ENCODE measurements around the gene MELK.

Gene MELK

DNA sequence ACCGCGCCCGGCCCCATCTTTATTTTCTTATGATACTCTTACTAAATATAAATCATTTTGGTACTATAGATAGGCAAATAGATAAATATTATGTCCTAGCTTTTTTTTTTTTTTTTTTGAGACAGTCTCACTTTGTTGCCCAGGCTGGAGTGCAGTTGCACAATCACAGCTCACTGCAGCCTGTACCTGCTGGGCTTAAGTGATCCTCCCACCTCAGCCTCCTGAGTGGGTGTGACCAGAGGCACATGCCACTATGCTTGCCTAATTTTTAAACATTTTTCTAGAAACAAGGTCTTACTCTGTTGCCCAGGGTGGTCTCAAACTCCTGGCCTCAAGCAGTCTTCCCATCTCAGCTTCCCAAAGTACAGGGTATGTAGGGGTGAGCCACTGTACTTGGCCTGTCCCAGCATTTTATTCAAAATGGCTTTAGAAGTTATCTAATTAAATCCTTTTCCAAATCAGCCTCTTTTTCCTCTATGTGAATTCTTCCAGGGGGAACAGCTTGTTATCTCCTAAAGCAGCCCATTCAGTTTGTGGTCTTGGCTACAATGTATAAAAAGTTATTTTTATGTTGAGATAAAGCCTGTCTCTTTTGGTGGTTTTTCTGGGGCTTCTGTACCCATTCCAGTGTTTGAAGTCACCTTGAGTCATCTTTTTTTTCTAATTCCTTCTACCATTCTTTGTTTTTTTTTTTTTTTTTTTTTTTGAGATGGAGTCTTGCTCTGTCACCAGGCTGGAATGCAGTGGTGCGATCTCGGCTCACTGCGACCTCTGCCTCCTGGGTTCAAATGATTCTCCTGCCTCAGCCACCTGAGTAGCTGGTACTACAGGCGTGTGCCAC is 12.1 kb downstream of the MELK start:
- peak; percentile 86 for DNase-seq

- DNase-seq: no peak
Observed at GRCh38 chr9:36590231-36590630, 17.5 kb downstream of the MELK start.

DNA sequence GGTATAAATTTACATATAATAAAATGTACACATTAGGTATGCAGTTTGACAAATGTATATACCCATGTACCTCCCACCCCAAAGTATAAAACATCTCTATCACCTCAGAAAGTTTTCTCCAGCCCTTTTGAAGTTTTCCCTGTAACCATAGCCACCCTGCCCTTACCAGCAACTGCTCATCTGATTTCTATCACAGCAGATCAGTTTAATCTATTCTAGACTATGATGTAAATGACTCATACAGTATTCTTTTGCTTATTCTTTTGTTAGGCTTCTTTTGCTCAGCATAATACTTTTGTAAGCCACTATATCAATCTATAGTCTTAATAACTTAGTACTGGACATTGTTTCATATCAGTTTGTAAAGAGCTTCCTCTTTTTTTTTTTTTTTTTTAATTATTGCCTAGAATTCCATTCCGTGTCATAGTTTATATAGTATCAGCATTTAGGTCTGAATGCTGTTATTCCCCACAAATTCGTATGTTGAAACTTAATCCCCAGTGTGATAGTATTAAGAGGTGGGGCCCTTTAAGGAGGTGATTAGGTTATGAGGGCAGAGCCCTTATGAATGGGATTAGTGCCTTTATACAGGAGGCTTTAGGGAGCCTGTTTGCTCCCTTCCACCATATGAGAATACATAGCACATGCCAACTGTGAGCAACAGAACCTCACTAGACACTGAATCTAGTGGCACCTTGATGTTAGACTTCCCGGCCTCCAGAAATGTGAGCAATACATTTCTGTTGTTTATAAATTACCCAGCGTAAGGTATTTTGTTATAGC is 20.3 kb downstream of the MELK start:
- no peak for DNase-seq

DNA sequence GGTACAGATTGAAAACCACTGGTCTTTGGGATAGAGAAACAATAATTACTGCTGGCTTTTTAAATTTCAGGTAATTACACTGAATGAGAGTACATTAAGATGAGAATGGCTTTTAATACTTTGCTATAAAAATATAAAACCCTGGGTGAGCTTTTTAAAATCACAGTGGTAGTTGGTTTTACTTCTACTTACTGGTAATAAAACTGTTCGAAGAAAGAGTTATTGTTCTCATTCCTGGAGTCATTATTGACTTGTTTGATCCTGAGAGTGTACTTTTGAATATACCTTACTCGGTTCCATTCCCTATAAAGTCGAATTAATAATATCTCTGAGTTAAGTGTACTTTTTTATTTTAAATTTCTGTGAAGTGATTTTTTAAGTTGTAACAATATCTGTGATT is 21.5 kb downstream of the MELK start:
- no peak for DNase-seq

DNA sequence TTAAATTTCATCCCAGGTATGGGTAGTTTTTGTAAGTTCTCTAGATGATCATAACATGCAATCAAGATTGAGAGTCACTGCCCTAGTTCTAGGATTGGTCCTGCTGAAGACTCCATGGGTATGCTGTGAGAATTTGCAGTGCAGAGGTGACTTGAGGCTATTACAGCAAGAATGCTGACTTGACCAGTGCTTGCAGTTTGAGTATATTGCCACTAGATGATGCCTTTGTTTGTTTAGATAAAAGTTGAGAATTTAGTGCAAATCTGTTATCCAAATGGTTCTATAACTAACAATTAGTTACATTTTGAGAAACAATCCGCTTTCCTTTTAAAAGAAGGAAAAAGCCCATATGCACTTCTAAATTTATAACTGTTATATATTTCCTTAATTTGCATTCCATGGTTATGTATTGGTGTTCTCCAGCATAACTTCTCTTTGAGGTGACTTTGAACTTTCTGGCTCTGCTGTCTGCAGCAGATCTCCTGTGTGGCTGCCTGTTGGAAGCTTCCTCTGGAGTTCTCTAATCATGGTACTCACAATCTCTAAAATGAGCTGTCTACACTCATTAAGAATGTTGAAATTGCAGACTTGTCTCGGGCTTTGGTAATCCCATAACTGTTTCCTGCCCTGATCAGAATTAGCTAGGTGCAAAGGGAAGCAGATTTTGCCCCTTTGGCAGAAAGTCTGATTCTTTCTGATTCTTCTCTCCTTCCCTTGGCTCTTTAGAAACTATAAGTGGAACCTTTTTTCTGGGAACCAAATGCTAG is 24.9 kb downstream of the MELK start:
- peak; percentile 48 for DNase-seq

GRCh38 chr9:36598273-36598672 is 25.6 kb downstream of the MELK start:
- peak; percentile 14 for DNase-seq

DNA sequence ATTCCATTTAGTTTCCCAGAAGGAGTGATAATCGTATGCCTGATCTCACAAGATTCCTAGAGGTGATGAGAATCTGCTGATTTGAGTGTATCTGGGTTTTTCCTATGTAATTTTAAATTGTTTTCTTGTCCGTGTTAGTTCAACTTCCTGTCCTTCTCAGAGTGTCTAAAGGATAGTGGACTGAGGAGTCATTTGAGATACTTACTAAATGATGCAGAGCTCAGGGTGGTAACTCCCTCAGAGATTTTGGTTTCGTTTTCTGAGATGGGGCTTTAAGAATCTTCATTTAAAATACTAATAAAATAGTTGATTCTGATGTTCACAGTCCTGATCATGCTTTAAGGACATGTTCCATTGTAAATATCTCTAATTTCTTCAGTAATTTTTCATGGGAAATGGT is 30.3 kb downstream of the MELK start:
- no peak for DNase-seq

- no peak for DNase-seq
Observed at GRCh38 chr9:36609306-36609705, 36.6 kb downstream of the MELK start.

DNA sequence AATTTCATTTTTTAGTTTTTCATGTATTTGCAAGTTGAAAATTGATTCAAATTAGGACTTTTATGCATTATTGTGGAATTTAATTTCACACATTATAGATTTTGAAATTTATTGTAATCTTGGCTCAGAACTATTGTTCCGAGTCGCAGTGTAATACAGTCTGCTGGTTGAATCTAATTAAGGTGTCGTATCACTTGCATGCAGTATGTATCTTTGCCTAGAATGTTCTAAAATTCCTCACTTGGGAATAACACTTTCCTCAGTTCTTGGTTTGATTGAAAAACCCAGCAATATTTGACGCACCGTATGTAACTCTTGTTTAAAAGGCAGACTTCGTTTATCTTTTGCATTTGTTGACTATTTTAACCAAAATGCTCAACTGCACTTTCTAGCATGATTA is 49.4 kb downstream of the MELK start:
- no peak for DNase-seq

DNA sequence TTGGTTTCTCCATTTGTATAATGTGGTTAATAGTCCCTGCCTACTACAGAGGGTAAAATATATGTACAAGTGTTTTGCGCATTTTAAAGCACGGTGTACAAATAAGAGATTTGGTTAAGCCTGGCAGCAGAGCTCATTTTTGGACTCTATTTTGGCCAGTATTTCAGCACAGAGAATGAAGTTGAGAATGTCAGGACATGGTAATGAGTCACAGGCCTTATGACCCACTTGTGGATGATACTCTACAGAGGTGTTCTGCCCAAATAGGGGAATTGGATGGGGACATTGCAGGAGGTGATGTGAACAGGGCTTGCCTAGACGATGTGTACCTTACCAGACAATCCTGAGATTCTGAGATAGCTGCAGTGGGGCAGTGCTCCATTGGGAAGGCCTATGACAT is 50.6 kb downstream of the MELK start:
- DNase-seq: peak; percentile 8

DNA sequence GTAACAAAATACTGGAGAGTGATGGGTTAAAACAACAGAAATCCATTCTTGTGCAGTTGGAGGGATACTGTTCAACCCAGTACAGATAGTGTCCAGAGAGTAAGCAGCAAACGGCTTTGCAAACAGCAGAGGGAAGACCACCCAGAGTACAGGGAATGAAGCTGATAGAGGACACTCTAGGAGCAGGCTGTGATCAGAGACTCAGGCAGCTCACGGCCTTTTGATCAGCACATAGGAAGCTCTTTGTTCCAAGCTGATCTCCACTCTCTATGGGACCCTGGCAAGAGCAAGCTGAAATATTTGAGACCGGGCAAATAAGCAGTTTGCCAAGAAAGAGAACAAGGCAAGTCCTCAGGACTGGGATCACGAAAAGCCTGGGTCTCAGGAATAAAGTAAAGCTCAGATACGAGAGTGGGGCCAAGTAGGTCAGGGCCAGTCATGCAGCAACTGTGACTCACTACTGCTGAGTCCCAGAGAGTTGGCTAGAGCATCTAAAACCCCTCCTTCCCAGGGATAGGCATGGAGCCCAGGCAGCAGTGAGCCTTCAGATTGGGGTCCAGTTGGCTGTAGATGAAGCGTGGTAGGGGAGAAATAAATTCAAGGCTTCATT is 52.4 kb downstream of the MELK start:
- DNase-seq: peak; percentile 74

- peak; percentile 37 for DNase-seq
Observed at GRCh38 chr9:36632892-36633291, 60.2 kb downstream of the MELK start.

DNA sequence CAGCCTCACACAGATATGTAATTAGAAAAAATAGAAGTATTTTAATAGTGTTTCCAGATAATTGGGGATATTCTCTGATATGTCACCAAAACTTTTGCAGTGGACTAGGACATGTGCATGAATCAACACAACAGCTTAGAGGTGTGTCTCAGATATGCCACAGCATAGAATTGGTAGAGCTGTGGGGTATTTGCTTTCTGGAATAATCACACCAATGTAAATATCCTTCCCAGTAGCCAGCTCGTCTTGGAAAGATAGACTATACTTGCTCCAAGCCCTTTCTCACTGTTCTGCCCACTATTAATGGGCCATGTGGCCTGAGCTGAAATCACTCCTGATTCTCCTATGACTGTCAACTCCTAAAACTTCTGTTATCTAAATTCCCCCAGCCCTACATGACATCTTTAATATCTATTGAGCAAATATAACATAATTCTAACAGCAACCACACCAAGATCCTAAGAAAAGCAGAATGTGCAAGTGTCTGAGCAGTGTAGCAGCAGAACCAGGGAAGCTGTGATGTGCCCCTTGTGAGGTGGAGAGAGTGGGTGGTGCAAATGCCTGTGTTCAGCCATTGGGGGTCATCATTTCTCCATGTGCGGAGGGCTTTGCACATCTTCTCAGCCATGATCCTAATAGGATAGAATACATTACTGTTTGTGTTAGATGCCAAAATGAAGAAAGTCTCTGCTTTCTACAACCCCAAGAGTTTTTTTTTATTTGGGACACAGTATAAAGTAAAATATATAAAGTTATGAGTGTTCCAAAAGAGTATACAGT is 65.0 kb downstream of the MELK start:
- no peak for DNase-seq

DNA sequence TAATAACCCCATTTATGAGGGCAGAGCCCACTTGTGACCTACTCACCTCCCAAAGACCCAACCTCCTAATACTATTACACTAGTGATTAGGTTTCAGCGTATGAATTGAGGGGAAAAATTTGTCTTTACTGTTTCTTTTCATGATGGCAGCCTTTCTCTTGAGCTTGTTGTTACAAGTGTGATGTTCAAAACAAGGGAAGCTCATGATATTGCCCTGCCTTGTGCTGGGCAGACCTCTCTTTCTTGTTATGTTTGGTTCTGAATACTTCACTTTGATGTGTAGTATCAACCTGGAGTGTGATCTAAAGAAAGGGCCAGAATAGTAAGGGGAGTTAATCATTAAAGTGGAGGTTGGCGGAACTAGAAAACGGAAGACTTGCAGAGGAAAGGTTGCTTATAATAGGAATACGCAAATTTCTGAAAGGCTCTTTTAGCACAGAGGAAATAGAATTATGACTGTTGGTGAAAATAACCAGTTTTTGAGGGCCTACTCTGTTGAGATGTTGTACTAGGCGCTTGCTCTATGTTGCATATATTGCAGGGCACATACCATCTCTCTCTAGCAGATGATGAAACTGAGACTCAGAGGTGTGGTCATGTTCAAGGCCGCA is 68.2 kb downstream of the MELK start:
- no peak for DNase-seq

DNA sequence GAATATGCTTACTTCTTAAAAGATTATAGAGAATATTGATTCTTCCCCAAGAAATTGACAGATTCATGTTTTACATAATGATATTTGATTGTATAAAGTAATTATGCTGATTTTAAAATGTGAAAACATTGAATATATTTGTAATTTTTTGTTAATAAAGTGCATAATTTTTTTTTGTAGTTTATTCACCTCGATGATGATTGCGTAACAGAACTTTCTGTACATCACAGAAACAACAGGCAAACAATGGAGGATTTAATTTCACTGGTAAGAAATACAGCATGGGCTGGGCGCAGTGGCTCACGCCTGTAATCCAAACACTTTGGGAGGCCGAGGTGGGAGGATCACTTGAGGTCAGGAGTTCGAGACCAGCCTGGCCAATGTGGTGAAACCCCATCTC is 70.1 kb downstream of the MELK start:
- DNase-seq: no peak

DNA sequence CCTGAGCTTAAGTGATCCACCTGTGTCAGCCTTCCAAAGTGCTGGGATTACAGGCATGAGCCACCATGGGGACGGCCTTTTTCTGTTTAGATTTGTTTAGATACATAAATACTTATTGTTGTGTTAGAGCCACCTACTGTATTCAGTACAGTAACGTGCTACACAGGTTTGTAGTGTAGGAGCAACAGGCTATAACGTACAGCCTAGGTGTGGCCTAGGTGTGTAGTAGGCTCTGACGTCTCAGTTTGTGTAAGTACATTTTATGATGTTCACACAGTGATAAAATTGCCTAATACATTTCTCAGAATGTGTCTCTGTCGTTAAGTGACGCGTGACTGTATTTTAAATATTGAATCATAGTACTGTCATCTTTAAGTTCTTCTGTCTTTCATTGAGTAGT is 84.1 kb downstream of the MELK start:
- no peak for DNase-seq

DNA sequence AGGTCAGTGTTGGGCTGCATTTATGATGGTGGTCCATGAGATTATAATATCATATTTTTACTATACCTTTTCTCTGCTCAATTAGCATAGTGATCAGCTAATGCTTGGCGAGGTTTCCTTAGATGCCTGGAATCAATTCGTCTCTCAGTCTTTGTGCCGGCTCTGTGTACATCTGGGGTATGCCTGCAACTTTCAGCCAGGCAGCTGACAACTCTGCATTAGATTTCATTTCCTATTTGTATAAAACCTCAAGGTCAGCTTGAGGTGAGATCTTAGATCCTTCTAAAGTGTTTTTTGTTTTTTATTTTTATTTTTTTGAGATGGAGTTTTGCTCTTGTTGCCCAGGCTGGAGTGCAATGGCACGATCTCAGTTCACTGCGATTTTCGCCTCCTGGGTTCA is 86.8 kb downstream of the MELK start:
- no peak for DNase-seq

GRCh38 chr9:36664806-36665205 is 92.1 kb downstream of the MELK start:
- DNase-seq: no peak

DNA sequence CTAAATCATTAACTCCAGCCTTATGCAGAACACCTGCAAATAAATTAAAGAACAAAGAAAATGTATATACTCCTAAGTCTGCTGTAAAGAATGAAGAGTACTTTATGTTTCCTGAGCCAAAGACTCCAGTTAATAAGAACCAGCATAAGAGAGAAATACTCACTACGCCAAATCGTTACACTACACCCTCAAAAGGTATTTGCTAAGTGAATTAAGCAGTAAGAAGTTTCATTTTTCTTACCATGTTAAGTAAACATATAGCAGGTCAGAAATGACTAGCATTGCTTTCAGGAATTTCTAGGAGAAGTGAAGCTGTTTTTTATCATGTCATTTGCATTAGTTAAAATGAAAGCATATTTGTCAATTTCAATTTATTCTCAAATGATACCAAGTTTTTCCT is 92.7 kb downstream of the MELK start:
- no peak for DNase-seq

DNA sequence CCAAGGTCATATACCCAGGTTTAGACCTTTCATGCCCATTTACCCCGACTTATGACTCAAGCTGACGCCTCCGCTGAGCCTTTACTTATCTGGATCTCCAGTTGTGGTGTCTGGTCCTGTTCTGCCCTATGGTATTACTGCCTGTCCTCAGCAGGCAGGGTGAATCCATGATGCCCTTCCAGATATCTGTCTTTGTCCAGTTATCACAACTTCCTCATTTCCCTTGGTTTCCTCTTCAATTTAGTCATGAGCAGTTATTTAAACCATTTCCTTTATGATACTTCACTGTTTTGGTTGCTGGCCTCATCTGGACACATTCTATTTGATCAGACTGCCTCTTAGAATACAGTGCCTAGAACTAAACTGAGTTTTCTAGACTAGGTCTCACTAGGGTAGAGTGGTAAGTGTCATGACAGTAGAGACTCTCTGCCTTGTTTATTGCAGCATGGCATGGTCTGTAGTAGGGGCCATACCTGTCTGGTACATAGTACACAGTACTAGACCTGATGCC is 93.3 kb downstream of the MELK start:
- DNase-seq: peak; percentile 23

GRCh38 chr9:36671561-36671960 is 98.9 kb downstream of the MELK start:
- no peak for DNase-seq

GRCh38 chr9:36676091-36676490 is 103.4 kb downstream of the MELK start:
- no peak for DNase-seq
